ENCODE results near the gene CHP1.
"Not testable (repeated sequence)": the region's sequence is repeated elsewhere in the genome, so short reads cannot be mapped to it uniquely, and the experiment has no call there.

CHP1 gene

GRCh38 chr15:41235929-41236328 is 4.9 kb downstream of the CHP1 start:
- Histone ChIP-seq H4K20me1 (ENCODE audit: insufficient read depth, low read length, poor library complexity, severe bottlenecking) (peaks cover 3% of the 10 kb centered on the region), H2AFZ (ENCODE audit: low read length) (no peak overlapping the region), H3K36me3 (ENCODE audit: insufficient read depth, low read length) (peaks cover 1% of the 10 kb centered on the region; the same call in 1 of the 2 replicates), H3K4me3 (ENCODE audit: low read length, poor library complexity, severe bottlenecking) (no peak overlapping the region), H3K4me2 (ENCODE audit: low read depth, low read length, poor library complexity, severe bottlenecking) (peak overlapping the region; percentile 95), H3F3A (ENCODE audit: low read depth) (no peaks in the 10 kb centered on the region), H3K9me3 (ENCODE audit: insufficient read depth, low read depth, low read length) (no peaks in the 10 kb centered on the region), H3K27me3 (ENCODE audit: insufficient read depth, low read length, poor library complexity, severe bottlenecking) (no peaks in the 10 kb centered on the region), H3K79me2 (ENCODE audit: insufficient read depth, low read length) (peaks cover 66% of the 10 kb centered on the region), H3K9me2 (replicated peaks; ENCODE audit: low read depth, low read length) (no peaks in the 10 kb centered on the region), H3K9ac (ENCODE audit: low read depth, low read length, poor library complexity, severe bottlenecking) (no peak overlapping the region), H3K4me1 (ENCODE audit: insufficient read depth, low read length, poor library complexity, severe bottlenecking) (peaks cover 42% of the 10 kb centered on the region)
- TF ChIP-seq, protein P1, sequence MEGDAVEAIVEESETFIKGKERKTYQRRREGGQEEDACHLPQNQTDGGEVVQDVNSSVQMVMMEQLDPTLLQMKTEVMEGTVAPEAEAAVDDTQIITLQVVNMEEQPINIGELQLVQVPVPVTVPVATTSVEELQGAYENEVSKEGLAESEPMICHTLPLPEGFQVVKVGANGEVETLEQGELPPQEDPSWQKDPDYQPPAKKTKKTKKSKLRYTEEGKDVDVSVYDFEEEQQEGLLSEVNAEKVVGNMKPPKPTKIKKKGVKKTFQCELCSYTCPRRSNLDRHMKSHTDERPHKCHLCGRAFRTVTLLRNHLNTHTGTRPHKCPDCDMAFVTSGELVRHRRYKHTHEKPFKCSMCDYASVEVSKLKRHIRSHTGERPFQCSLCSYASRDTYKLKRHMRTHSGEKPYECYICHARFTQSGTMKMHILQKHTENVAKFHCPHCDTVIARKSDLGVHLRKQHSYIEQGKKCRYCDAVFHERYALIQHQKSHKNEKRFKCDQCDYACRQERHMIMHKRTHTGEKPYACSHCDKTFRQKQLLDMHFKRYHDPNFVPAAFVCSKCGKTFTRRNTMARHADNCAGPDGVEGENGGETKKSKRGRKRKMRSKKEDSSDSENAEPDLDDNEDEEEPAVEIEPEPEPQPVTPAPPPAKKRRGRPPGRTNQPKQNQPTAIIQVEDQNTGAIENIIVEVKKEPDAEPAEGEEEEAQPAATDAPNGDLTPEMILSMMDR (conservative IDR thresholded peaks at IDR 0.05; ENCODE audit: low read length) = no peak

GRCh38 chr15:41238100-41238499 is 7.0 kb downstream of the CHP1 start:
- Histone ChIP-seq H3K9me3 (ENCODE audit: insufficient read depth, low read depth, low read length) (no peaks in the 10 kb centered on the region), H3K79me2 (ENCODE audit: insufficient read depth, low read length) (peaks cover 57% of the 10 kb centered on the region), H3K4me3 (ENCODE audit: low read length, poor library complexity, severe bottlenecking) (no peak overlapping the region), H3K36me3 (ENCODE audit: insufficient read depth, low read length) (peaks cover 4% of the 10 kb centered on the region; the same call in 1 of the 2 replicates), H4K20me1 (ENCODE audit: insufficient read depth, low read length, poor library complexity, severe bottlenecking) (no peaks in the 10 kb centered on the region), H3K4me1 (ENCODE audit: insufficient read depth, low read length, poor library complexity, severe bottlenecking) (peaks cover 32% of the 10 kb centered on the region), H3K4me2 (ENCODE audit: low read depth, low read length, poor library complexity, severe bottlenecking) (no peak overlapping the region), H2AFZ (ENCODE audit: low read length) (no peak overlapping the region), H3K9me2 (replicated peaks; ENCODE audit: low read depth, low read length) (no peaks in the 10 kb centered on the region), H3K9ac (ENCODE audit: low read depth, low read length, poor library complexity, severe bottlenecking) (peak overlapping the region; percentile 22), H3K27me3 (ENCODE audit: insufficient read depth, low read length, poor library complexity, severe bottlenecking) (no peaks in the 10 kb centered on the region), H3F3A (ENCODE audit: low read depth) (no peaks in the 10 kb centered on the region)
- TF ChIP-seq EZH2phosphoT487 (IDR thresholded peaks at IDR 0.05; ENCODE audit: borderline replicate concordance) = no peak
- TF ChIP-seq, protein P1 (conservative IDR thresholded peaks at IDR 0.05; ENCODE audit: low read length) = no peak

- H3K79me2 ChIP-seq (ENCODE audit: insufficient read depth, low read length) = peaks cover 26% of the 10 kb centered on the region; the same call in 1 of the 2 replicates
- H3F3A ChIP-seq (ENCODE audit: low read depth) = no peaks in the 10 kb centered on the region
- no peaks in the 10 kb centered on the region for H4K20me1 ChIP-seq (ENCODE audit: insufficient read depth, low read length, poor library complexity, severe bottlenecking)
- H2AFZ ChIP-seq (ENCODE audit: low read length) = no peak overlapping the region
- no peaks in the 10 kb centered on the region for H3K27me3 ChIP-seq (ENCODE audit: insufficient read depth, low read length, poor library complexity, severe bottlenecking)
- H3K9me2 ChIP-seq (replicated peaks; ENCODE audit: low read depth, low read length) = no peaks in the 10 kb centered on the region
- no peak for TF ChIP-seq EZH2phosphoT487 (IDR thresholded peaks at IDR 0.05; ENCODE audit: borderline replicate concordance)
- TF ChIP-seq, protein P1 (conservative IDR thresholded peaks at IDR 0.05; ENCODE audit: low read length) = no peak
- H3K9me3 ChIP-seq (ENCODE audit: insufficient read depth, low read depth, low read length) = no peaks in the 10 kb centered on the region
- H3K4me2 ChIP-seq (ENCODE audit: low read depth, low read length, poor library complexity, severe bottlenecking) = no peak overlapping the region
- H3K4me1 ChIP-seq (ENCODE audit: insufficient read depth, low read length, poor library complexity, severe bottlenecking) = peaks cover 12% of the 10 kb centered on the region
- no peak overlapping the region for H3K9ac ChIP-seq (ENCODE audit: low read depth, low read length, poor library complexity, severe bottlenecking)
- peaks cover 19% of the 10 kb centered on the region; the same call in 1 of the 2 replicates for H3K36me3 ChIP-seq (ENCODE audit: insufficient read depth, low read length)
- no peak overlapping the region for H3K4me3 ChIP-seq (ENCODE audit: low read length, poor library complexity, severe bottlenecking)
These were observed 10.3 kb downstream of the CHP1 start for GRCh38 chr15:41241221-41241964.

GRCh38 chr15:41250745-41251144 is 19.7 kb downstream of the CHP1 start:
- not testable (repeated sequence) for H3F3A ChIP-seq (ENCODE audit: low read depth); H3K9me2 ChIP-seq (replicated peaks; ENCODE audit: low read depth, low read length); H3K36me3 ChIP-seq (ENCODE audit: insufficient read depth, low read length); H3K4me3 ChIP-seq (ENCODE audit: low read length, poor library complexity, severe bottlenecking); H3K9me3 ChIP-seq (ENCODE audit: insufficient read depth, low read depth, low read length); H3K27me3 ChIP-seq (ENCODE audit: insufficient read depth, low read length, poor library complexity, severe bottlenecking); H3K9ac ChIP-seq (ENCODE audit: low read depth, low read length, poor library complexity, severe bottlenecking); H2AFZ ChIP-seq (ENCODE audit: low read length); H4K20me1 ChIP-seq (ENCODE audit: insufficient read depth, low read length, poor library complexity, severe bottlenecking); H3K79me2 ChIP-seq (ENCODE audit: insufficient read depth, low read length); H3K4me2 ChIP-seq (ENCODE audit: low read depth, low read length, poor library complexity, severe bottlenecking)
- peaks cover 21% of the 10 kb centered on the region for H3K4me1 ChIP-seq (ENCODE audit: insufficient read depth, low read length, poor library complexity, severe bottlenecking)
